GM23248 (cell line): ENCODE measurements around the gene PRR23E. TPM values are rescaled to one million over a fixed set of nuclear protein-coding genes. Genes with fewer than 3 reads are reported as not detected.

ENCODE experiments used
- DNase-seq: peaks from one replicate; pipeline ENCODE4 v3.0.0-alpha.2; 2015
- H2AFZ ChIP-seq: fragments of 200-600 bp; sonication (generic); 2 replicates; pipeline ENCODE4 v1.6.1; 2016; ENCODE audit warnings: antibody characterized with exemption
- H3F3A ChIP-seq: fragments of 200-600 bp; sonication (generic); 2 replicates; pipeline ENCODE4 v1.6.1; 2016; ENCODE audit warnings: mild to moderate bottlenecking, antibody characterized with exemption, mixed run types; ENCODE audit not compliant: insufficient read depth
- H3K27ac ChIP-seq: fragments of 200-600 bp; sonication (generic); 2 replicates; pipeline ENCODE4 v1.5.1; 2016; ENCODE audit warnings: mild to moderate bottlenecking
- H3K27me3 ChIP-seq: fragments of 200-600 bp; sonication (generic); replicated peaks from 2 replicates; pipeline ENCODE4 v1.6.1; 2016; ENCODE audit warnings: mild to moderate bottlenecking; ENCODE audit not compliant: insufficient read depth
- H3K36me3 ChIP-seq: fragments of 200-600 bp; sonication (generic); 2 replicates; pipeline ENCODE4 v1.6.1; 2016; ENCODE audit warnings: low read depth, mild to moderate bottlenecking
- H3K4me1 ChIP-seq: fragments of 200-600 bp; sonication (generic); 2 replicates; pipeline ENCODE4 v1.6.1; 2016; ENCODE audit warnings: mild to moderate bottlenecking; ENCODE audit not compliant: insufficient read depth
- H3K4me2 ChIP-seq: fragments of 200-600 bp; sonication (generic); one replicate; pipeline ENCODE4 v1.6.1; 2016; ENCODE audit warnings: mild to moderate bottlenecking; ENCODE audit not compliant: unreplicated experiment
- H3K4me3 ChIP-seq: fragments of 200-600 bp; sonication (generic); 2 replicates; pipeline ENCODE4 v1.5.1; 2016; ENCODE audit warnings: mild to moderate bottlenecking
- H3K79me2 ChIP-seq: fragments of 200-600 bp; sonication (generic); 2 replicates; pipeline ENCODE4 v1.6.1; 2016; ENCODE audit warnings: mild to moderate bottlenecking; ENCODE audit not compliant: insufficient read depth
- H3K9ac ChIP-seq: fragments of 200-600 bp; sonication (generic); 2 replicates; pipeline ENCODE4 v1.6.1; 2016; ENCODE audit warnings: mild to moderate bottlenecking
- H3K9me2 ChIP-seq: fragments of 200-600 bp; sonication (generic); 2 replicates; pipeline ENCODE4 v1.6.1; 2016; ENCODE audit warnings: mixed run types, mild to moderate bottlenecking, moderate library complexity; ENCODE audit not compliant: insufficient read depth
- H3K9me3 ChIP-seq: fragments of 200-600 bp; sonication (generic); one replicate; pipeline ENCODE4 v1.6.1; 2017; ENCODE audit warnings: low read depth
- H4K20me1 ChIP-seq: fragments of 200-600 bp; sonication (generic); 2 replicates; pipeline ENCODE4 v1.6.0; 2016; ENCODE audit not compliant: insufficient read depth
- EZH2 ChIP-seq: fragments of 200-600 bp; sonication (generic); IDR thresholded peaks from 2 replicates; pipeline ENCODE4 v1.6.1; 2018; ENCODE audit warnings: antibody characterized with exemption, mild to moderate bottlenecking; ENCODE audit not compliant: insufficient read depth, poor library complexity, severe bottlenecking
- EZH2phosphoT487 ChIP-seq: fragments of 200-600 bp; sonication (generic); IDR thresholded peaks from 2 replicates; pipeline ENCODE4 v1.6.1; 2018; ENCODE audit warnings: antibody characterized with exemption, moderate library complexity, mild to moderate bottlenecking, low read depth; ENCODE audit not compliant: insufficient read depth
- WGBS, 2 experiments: methylation state at CpG; one replicate each; pipeline ENCODE4 v1.1.6; 2015 to 2017; ENCODE audit warnings: low lambda C conversion rate in 2 of 2, low coverage in 1 of 2; ENCODE audit errors: missing lambda C conversion rate in 2 of 2; 5-methylcytosine and 5-hydroxymethylcytosine counted together
- in situ Hi-C: fragments of 300-500 bp; cut with MboI; formaldehyde crosslinking; loops from 2 replicates; pipeline ENCODE4 v1.15.0; 2020
- polyA plus RNA-seq: library from polyadenylated mRNA; unstranded; fragments of >200 nt; fragmentation: Nextera tagmentation; extraction: Ambion mirVana; gene quantifications from 2 replicates; pipeline ENCODE4 v1.2.1, GENCODE V29; 2016
- total RNA-seq: library from RNA; depleted of rRNA; stranded (reverse); fragments of >200 nt; shearing (Covaris generic); gene quantifications from 2 replicates; pipeline ENCODE4 v1.2.3, GENCODE V29; 2014

Gene PRR23E
- total and polyA plus RNA-seq, 2 experiments from 2014 or later: not detected

DNA sequence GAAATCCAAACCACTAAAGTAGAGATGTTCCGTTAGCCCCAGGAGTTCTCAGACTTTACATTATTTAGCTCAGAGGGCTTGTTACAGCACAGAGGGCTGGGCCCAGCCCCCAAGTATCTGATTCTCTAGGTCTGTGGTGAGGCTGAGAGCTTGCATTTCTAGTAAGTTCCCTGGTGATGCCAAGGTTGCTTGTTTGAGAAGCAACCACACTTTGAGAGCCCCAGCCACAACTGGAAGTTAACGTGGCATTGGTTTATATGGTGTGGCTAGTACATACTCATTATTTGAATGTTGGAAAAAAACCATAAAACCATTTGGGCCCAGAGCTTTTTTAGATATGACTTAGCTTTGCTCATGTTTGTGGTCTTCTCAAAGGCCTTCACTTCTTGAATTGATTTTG, 35.9 kb downstream of the PRR23E start:
- Histone ChIP-seq H3K4me2 (no peak overlapping the region), H3K36me3 (no peaks in the 10 kb centered on the region), H3K9me2 (no peaks in the 10 kb centered on the region), H3K9ac (no peak overlapping the region), H3K9me3 (no peaks in the 10 kb centered on the region), H3K4me1 (peaks cover 5% of the 10 kb centered on the region; the same call in 1 of the 2 replicates), H3K4me3 (no peak overlapping the region), H3K27me3 (no peaks in the 10 kb centered on the region), H3K27ac (no peak overlapping the region), H3F3A (peaks cover 5% of the 10 kb centered on the region; the same call in 1 of the 2 replicates), H4K20me1 (no peaks in the 10 kb centered on the region), H3K79me2 (no peaks in the 10 kb centered on the region), H2AFZ (no peak overlapping the region)
- TF ChIP-seq EZH2: no peak
- no peak for TF ChIP-seq EZH2phosphoT487
- in situ Hi-C loops: no loop called here
- 80 to 90% methylated on average over 2 of the region's 2 CpGs for WGBS, 2 experiments
- no peak for DNase-seq

- in situ Hi-C loops: no loop called here
- no peak overlapping the region for H3K4me2 ChIP-seq
- H3K4me3 ChIP-seq: no peak overlapping the region
- no peaks in the 10 kb centered on the region for H3F3A ChIP-seq
- no peaks in the 10 kb centered on the region for H3K9me3 ChIP-seq
- H3K36me3 ChIP-seq: no peaks in the 10 kb centered on the region
- no peaks in the 10 kb centered on the region for H3K79me2 ChIP-seq
- no peaks in the 10 kb centered on the region for H3K9me2 ChIP-seq
- no peaks in the 10 kb centered on the region for H4K20me1 ChIP-seq
- H3K9ac ChIP-seq: no peak overlapping the region
- WGBS, 2 experiments: 34 to 36% methylated on average over 3 of the region's 3 CpGs
- no peak overlapping the region for H3K27ac ChIP-seq
- H2AFZ ChIP-seq: no peak overlapping the region
- no peaks in the 10 kb centered on the region for H3K27me3 ChIP-seq
- H3K4me1 ChIP-seq: no peaks in the 10 kb centered on the region
- TF ChIP-seq EZH2phosphoT487: no peak
- TF ChIP-seq EZH2: no peak
- DNase-seq: peak; percentile 43
These were observed 40.4 kb downstream of the PRR23E start for GRCh38 chr3:127233371-127233770.

GRCh38 chr3:127234778-127235177, 41.8 kb downstream of the PRR23E start:
- Histone ChIP-seq H3K79me2 (no peaks in the 10 kb centered on the region), H3K27ac (no peak overlapping the region), H3F3A (no peaks in the 10 kb centered on the region), H3K4me3 (no peak overlapping the region), H3K27me3 (no peaks in the 10 kb centered on the region), H3K9ac (no peak overlapping the region), H3K4me1 (0 out of 2 replicates have a peak, but pooled peaks cover 5% of the 10 kb centered on the region), H4K20me1 (no peaks in the 10 kb centered on the region), H3K4me2 (no peak overlapping the region), H3K9me2 (no peaks in the 10 kb centered on the region), H2AFZ (no peak overlapping the region), H3K9me3 (no peaks in the 10 kb centered on the region), H3K36me3 (no peaks in the 10 kb centered on the region)
- TF ChIP-seq EZH2 (no peak), EZH2phosphoT487 (no peak)
- in situ Hi-C loops: no loop called here
- no peak for DNase-seq

- 45 to 46% methylated on average over 3 of the region's 3 CpGs for WGBS, 2 experiments
- Histone ChIP-seq H3K27me3 (no peaks in the 10 kb centered on the region), H3K27ac (no peak overlapping the region), H3K36me3 (no peaks in the 10 kb centered on the region), H3K4me1 (0 out of 2 replicates have a peak, but pooled peaks cover 5% of the 10 kb centered on the region), H3K9me2 (no peaks in the 10 kb centered on the region), H3F3A (no peaks in the 10 kb centered on the region), H2AFZ (no peak overlapping the region), H3K9ac (no peak overlapping the region), H3K79me2 (no peaks in the 10 kb centered on the region), H3K4me2 (no peak overlapping the region), H3K4me3 (no peak overlapping the region), H3K9me3 (no peaks in the 10 kb centered on the region), H4K20me1 (no peaks in the 10 kb centered on the region)
- TF ChIP-seq EZH2phosphoT487: no peak
- no peak for DNase-seq
- in situ Hi-C loops: no loop called here
These were observed 42.8 kb downstream of the PRR23E start for GRCh38 chr3:127235706-127236105.

DNA sequence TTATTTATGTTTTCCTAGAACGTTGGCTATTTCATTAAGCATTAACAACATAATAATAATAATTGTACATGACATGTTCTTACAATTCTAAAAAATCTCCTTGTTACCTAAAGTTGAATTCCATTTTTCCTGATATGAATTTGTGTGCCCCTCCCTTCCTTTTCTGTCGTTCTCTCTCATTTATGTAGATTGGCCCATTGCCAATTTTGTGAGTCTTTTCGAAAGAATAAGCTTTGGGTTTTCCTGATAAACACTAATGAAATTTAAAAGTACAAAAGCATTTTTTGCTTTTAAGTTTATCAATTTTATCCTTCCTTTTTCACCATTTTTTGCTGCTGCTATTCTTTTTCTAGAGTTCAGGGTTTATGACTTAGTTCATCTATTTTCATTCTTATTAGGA, 44.9 kb downstream of the PRR23E start:
- H3K9me2 ChIP-seq: no peaks in the 10 kb centered on the region
- no peak overlapping the region for H2AFZ ChIP-seq
- H3K27me3 ChIP-seq: no peaks in the 10 kb centered on the region
- no peaks in the 10 kb centered on the region for H4K20me1 ChIP-seq
- TF ChIP-seq EZH2phosphoT487 (no peak), EZH2 (no peak)
- H3F3A ChIP-seq: no peaks in the 10 kb centered on the region
- H3K27ac ChIP-seq: no peak overlapping the region
- in situ Hi-C loops: no loop called here
- no peak overlapping the region for H3K4me3 ChIP-seq
- H3K36me3 ChIP-seq: no peaks in the 10 kb centered on the region
- no peaks in the 10 kb centered on the region for H3K9me3 ChIP-seq
- 0 out of 2 replicates have a peak, but pooled peaks cover 5% of the 10 kb centered on the region for H3K4me1 ChIP-seq
- no peak for DNase-seq
- H3K9ac ChIP-seq: no peak overlapping the region
- 56 to 65% methylated on average over 3 of the region's 3 CpGs for WGBS, 2 experiments
- no peak overlapping the region for H3K4me2 ChIP-seq
- H3K79me2 ChIP-seq: no peaks in the 10 kb centered on the region
